Measurements from ENCODE around the gene PCAT6.

- TF ChIP-seq POLR2A (IDR thresholded peaks at IDR 0.05) = no peak
- no peak for TF ChIP-seq POLR2AphosphoS5 (IDR thresholded peaks at IDR 0.05)
- no peak for TF ChIP-seq CTCF (IDR thresholded peaks at IDR 0.05)
- no peak for TF ChIP-seq EP300 (IDR thresholded peaks at IDR 0.05)
Observed at GRCh38 chr1:202770135-202770534, 40.6 kb upstream of the PCAT6 start.

Measured in suprapubic skin (tissue), 4 donors.